Right lobe of liver (tissue), 6 donors: ENCODE data around the gene MXI1. TPM values are rescaled to one million over a fixed set of nuclear protein-coding genes. Genes with fewer than 3 reads are reported as not detected.

Experiments
- ATAC-seq, 4 donors: fragments of 200-7000 bp; cut with Tn5 transposase; one replicate each; pipeline ENCODE4 v1.9.1; 2020; ENCODE audit warnings: mild to moderate bottlenecking in 4 of 4, moderate library complexity in 4 of 4
- DNase-seq, 3 donors: peaks; one replicate each; pipeline ENCODE4 v3.0.0-alpha.2; 2020
- H3K27ac ChIP-seq, 3 donors: fragments of 200-600 bp; one replicate each; pipeline ENCODE4 v1.8.0; 2022
- H3K27me3 ChIP-seq, 2 donors: fragments of 200-600 bp; one replicate each; pipeline ENCODE4 v1.8.0; 2022
- H3K36me3 ChIP-seq, 4 donors: fragments of 200-600 bp; sonication (generic) in 1 of 4; one replicate each; pipeline versions ENCODE4 v1.5.1 to v1.8.0; 2017 to 2022; ENCODE audit warnings: control low read depth in 1 of 4
- H3K4me1 ChIP-seq, 4 donors: fragments of 200-600 bp; sonication (generic) in 1 of 4; one replicate each; pipeline versions ENCODE4 v1.5.1 to v1.8.0; 2017 to 2022; ENCODE audit warnings: control low read depth in 1 of 4
- H3K4me3 ChIP-seq, 3 donors: fragments of 200-600 bp; one replicate each; pipeline ENCODE4 v1.8.0; 2022
- H3K9me3 ChIP-seq, 4 donors: fragments of 200-600 bp; sonication (generic) in 1 of 4; one replicate each; pipeline versions ENCODE4 v1.5.1 to v1.8.0; 2017 to 2022; ENCODE audit warnings: control low read depth in 1 of 4
- CTCF ChIP-seq, 4 donors: fragments of 200-600 bp in 3 of 4; fragments of 450-650 bp in 1 of 4; IDR thresholded peaks; one replicate each; pipeline versions ENCODE4 v1.5.1 to v1.8.0; 2016 to 2022; ENCODE audit warnings: antibody characterized with exemption in 4 of 4, mild to moderate bottlenecking in 2 of 4
- POLR2A ChIP-seq: fragments of 450-650 bp; IDR thresholded peaks from one replicate; pipeline ENCODE4 v1.6.1; 2017; ENCODE audit warnings: antibody characterized with exemption, mild to moderate bottlenecking
- WGBS: methylation state at CpG from one replicate; pipeline ENCODE4 v1.1.6; 2018; ENCODE audit warnings: low coverage, low lambda C conversion rate; ENCODE audit not compliant: insufficient coverage; ENCODE audit errors: missing lambda C conversion rate; 5-methylcytosine and 5-hydroxymethylcytosine counted together
- intact Hi-C, 2 donors: fragments of 100-400 bp; cut with DNase I; formaldehyde crosslinking; loops; one replicate each; pipeline versions ENCODE4 v1.11.2 to v1.14.1; 2022
- total RNA-seq, 6 experiments: library from RNA; depleted of rRNA in 2 of 6; stranded (reverse); fragments of >200 nt in 2 of 6; fragmentation: NEBNext Ultra II Directional in 3 of 6; extraction: Animal tissue kit (Norgen Biotek cat#: 25700) in 3 of 6; gene quantifications; one replicate each; pipeline versions ENCODE4 v1.1.0 to v1.2.4, GENCODE V29; 2016 to 2023
- donor health status: DM: no; HTN: yes; CAD: no.
- donor health status: DM: no; HTN: no; CAD: no.
- donor health status: DM: no; HTN: no; CAD: no.
- donor health status: DM: no; HTN: yes; CAD: no.
- donor health status: DM: no; HTN: yes; CAD: no.

Gene MXI1
- total RNA-seq, 6 experiments from 2014 or later: 17.1 to 32.6 (median 26.5) TPM

DNA sequence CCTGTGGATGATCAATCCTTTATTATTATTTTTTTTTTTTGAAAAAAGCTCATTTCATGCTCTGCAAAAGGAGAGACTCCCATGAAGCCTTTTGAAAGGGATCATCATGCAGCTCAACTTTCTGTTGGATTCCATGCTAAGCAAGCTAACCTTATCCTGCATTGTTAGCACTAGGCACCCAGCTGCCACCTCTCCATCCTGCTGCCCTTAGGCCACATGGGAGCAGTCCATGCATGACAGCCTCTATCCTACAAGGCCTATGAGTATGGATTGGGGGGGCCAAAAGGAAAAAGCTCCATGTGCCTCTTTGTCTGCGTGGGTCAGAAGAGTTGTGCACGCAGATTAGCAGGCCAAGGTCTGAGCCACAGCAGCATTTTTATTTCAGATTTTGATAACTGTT is 78.1 kb downstream of the MXI1 start:
- Histone ChIP-seq H3K27ac (no peak overlapping the region), H3K36me3 (peaks cover 0 to 33% (median 5%) of the 10 kb centered on the region in 4 donors), H3K9me3 (no peaks in the 10 kb centered on the region), H3K27me3 (no peaks in the 10 kb centered on the region), H3K4me1 (no peaks in the 10 kb centered on the region), H3K4me3 (no peak overlapping the region)
- WGBS: 94% methylated on average over 2 of the region's 2 CpGs
- intact Hi-C loops: loop anchor here in 1 of 2 donors (10.0 kb wide), 1 partner anchor 401 kb away; no protein-coding TSS in a partner anchor
- no peak for TF ChIP-seq CTCF (IDR thresholded peaks at IDR 0.05)
- no peak for ATAC-seq
- no peak for DNase-seq

GRCh38 chr10:110286841-110287240 is 79.4 kb downstream of the MXI1 start:
- Histone ChIP-seq H3K9me3 (no peaks in the 10 kb centered on the region), H3K27me3 (no peaks in the 10 kb centered on the region), H3K27ac (no peak overlapping the region), H3K36me3 (peaks cover 0 to 44% (median 5%) of the 10 kb centered on the region in 4 donors), H3K4me3 (no peak overlapping the region), H3K4me1 (no peaks in the 10 kb centered on the region)
- intact Hi-C loops: loop anchor here in 1 of 2 donors (10.0 kb wide), 1 partner anchor 402 kb away; no protein-coding TSS in a partner anchor
- WGBS: 90% methylated on average over 2 of the region's 2 CpGs
- ATAC-seq (no peak), DNase-seq (no peak)
- no peak for TF ChIP-seq POLR2A
- TF ChIP-seq CTCF (IDR thresholded peaks at IDR 0.05): no peak

GRCh38 chr10:110296966-110297365 is 89.6 kb downstream of the MXI1 start:
- peaks cover 0 to 75% (median 40%) of the 10 kb centered on the region in 4 donors for H3K36me3 ChIP-seq
- H3K4me3 ChIP-seq: no peak overlapping the region
- no peak for DNase-seq
- H3K27ac ChIP-seq: no peak overlapping the region
- TF ChIP-seq POLR2A (no peak), CTCF (IDR thresholded peaks at IDR 0.05) (no peak)
- 92% methylated on average over 1 of the region's 1 CpG for WGBS
- peaks cover 0 to 32% (median 14%) of the 10 kb centered on the region in 4 donors for H3K4me1 ChIP-seq
- intact Hi-C loops: no loop called here
- H3K9me3 ChIP-seq: no peaks in the 10 kb centered on the region
- ATAC-seq: no peak
- H3K27me3 ChIP-seq: no peaks in the 10 kb centered on the region

- DNase-seq (no peak), ATAC-seq (no peak)
- intact Hi-C loops: no loop called here
- Histone ChIP-seq H3K4me1 (peaks cover 0 to 52% (median 23%) of the 10 kb centered on the region in 4 donors), H3K9me3 (no peaks in the 10 kb centered on the region), H3K27ac (peak overlapping the region in 1 of 3 donors; percentile 30), H3K36me3 (peaks cover 0 to 47% (median 24%) of the 10 kb centered on the region in 4 donors), H3K4me3 (no peak overlapping the region), H3K27me3 (no peaks in the 10 kb centered on the region)
- WGBS: 24% methylated on average over 5 of the region's 5 CpGs
- TF ChIP-seq POLR2A (no peak), CTCF (IDR thresholded peaks at IDR 0.05) (no peak)
Observed at GRCh38 chr10:110300486-110300986, 93.1 kb downstream of the MXI1 start.
